Measurements from ENCODE around the gene C11orf68.
"Not testable (repeated sequence)": the region's sequence is repeated elsewhere in the genome, so short reads cannot be mapped to it uniquely, and the experiment has no call there.

C11orf68 gene

DNA sequence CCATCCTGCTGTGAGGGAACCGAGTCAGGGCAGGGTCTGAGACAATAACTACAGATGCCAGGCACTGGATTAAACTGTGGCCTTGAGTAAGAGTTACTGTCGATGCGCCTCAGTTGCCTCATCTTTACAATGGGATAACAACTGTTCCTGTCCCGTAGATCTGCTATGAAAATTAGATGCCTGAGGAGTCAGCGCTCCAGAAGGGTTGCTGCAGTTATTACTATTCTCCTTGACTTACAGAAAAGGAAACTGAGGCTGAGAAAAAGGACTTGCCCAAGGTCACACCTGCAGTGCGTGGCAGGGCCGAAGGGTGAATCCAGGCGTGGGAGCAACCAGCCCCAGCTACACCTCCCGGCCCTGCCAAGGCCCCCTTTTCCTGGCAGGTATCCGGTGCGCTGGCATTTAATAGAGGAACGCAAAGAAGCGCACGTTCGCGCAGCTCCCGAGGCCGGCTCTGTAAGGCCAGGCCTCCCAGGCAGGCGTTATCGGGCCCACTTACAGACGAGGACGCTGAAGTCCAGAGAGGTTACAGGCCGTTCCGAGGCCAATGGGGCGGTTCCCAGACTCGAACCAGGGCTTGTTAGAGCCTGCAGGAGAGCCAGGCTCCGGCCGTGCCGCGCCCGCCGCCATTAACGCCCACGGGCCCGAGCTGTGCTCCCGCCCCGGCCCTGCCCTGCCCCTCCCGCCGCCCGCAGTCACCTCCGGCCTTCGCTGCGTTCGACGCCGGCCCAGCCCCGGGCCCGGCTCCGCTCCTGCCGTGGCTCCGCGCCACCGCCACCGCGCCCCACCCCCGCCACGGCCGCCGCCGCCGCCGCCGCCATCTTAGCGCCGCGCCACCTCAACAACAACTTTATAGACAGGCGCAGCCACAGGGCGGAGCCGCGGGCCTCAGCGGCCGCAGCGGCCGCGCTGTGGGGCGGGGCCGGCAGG, at the start of gene C11orf68:
C11orf68 (minus strand) TSS at position 852 of the 930 bp plus-strand sequence; CDS start at position 821, 31 bp downstream.
- no peak for DNase-seq (ENCODE audit: low read depth in 2 of 2)

DNA sequence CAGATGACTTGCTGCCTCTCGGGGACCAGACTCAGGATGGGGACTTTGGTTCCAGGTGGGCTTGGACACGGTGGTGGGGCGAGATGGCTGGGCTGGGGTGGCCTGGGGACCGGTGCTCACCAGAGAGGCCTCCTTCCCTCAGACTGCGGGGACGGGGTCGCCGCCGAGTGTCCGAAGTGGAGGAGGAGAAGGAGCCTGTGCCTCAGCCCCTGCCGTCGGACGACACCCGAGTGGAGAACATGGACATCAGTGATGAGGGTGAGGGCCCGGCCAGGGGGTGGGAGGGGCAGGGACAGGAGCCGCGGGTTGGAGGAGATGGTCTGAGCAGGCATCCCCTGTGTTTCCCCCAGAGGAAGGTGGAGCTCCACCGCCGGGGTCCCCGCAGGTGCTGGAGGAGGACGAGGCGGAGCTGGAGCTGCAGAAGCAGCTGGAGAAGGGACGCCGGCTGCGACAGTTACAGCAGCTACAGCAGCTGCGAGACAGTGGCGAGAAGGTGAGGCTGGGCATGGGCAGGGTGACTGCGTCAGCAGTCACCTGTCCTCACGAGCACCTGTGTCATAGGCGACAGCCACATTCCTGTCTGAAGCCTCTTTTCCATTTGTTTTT, 48.6 kb upstream of the C11orf68 start:
- no peak for DNase-seq (ENCODE audit: low read depth in 2 of 2)

DNA sequence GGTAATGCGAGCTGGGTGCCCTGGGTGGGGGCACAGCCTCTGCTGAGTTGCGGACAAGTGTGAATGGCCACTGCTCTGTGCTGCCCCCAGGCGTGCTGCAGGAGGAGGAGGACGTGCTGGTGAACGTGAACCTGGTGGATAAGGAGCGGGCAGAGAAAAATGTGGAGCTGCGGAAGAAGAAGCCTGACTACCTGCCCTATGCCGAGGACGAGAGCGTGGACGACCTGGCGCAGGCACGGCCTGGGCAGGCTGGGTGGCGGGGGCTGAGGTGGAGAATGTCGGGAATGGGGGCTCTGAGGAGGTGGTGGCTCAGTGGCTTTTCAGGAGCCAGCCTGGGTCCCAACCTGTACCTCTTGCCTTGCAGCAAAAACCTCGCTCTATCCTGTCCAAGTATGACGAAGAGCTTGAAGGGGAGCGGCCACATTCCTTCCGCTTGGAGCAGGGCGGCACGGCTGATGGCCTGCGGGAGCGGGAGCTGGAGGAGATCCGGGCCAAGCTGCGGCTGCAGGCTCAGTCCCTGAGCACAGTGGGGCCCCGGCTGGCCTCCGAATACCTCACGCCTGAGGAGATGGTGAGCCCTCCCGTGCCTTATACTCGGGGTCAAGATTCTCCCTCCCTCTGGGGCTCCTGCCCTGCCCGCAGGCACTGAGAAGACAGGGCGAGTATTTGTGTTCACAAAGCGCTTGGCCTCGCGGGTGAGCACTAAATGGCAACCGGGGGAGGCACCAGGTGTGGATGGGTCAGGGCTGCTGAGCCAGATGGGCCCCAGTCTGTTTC, 47.3 kb upstream of the C11orf68 start:
- DNase-seq (ENCODE audit: low read depth in 2 of 2) = no peak

DNA sequence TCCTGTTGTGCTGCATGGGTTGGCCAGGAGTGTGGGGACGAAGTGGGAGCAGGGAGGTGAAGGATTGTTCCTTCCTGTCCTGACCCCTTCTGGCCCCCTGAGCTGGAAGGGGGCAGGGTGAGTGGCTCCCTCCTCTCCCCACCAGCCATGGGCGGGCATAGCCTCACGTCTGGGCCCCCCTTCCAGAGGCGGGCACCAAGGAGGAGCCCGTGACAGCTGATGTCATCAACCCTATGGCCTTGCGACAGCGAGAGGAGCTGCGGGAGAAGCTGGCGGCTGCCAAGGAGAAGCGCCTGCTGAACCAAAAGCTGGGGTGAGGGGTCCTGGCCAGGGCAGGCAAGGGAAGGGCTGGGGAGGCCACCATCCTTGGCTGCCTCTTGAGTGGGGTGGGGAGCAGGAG, 46.0 kb upstream of the C11orf68 start:
- no peak for DNase-seq (ENCODE audit: low read depth in 2 of 2)

DNA sequence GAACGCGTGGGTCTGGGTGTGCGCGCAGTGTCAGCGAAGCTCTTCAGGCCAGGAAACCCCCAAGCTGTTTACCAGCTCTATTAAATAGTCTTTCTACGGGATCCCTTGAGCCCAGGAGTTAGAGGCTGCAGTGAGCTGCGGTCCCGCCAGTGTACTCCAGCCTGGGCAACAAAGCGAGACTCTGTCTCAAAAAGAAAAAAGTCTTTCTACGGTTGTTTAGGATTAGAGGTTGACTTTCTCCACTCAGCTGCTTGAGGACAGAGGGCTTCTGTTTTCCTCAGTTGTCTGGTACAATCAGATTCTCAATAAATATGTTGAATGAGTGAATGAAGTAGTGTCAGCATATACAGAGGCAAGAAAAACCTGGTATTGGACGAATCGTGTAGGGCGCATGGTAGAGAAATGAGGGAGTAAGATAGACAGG, 43.3 kb upstream of the C11orf68 start:
- DNase-seq (ENCODE audit: low read depth in 2 of 2) = no peak

DNA sequence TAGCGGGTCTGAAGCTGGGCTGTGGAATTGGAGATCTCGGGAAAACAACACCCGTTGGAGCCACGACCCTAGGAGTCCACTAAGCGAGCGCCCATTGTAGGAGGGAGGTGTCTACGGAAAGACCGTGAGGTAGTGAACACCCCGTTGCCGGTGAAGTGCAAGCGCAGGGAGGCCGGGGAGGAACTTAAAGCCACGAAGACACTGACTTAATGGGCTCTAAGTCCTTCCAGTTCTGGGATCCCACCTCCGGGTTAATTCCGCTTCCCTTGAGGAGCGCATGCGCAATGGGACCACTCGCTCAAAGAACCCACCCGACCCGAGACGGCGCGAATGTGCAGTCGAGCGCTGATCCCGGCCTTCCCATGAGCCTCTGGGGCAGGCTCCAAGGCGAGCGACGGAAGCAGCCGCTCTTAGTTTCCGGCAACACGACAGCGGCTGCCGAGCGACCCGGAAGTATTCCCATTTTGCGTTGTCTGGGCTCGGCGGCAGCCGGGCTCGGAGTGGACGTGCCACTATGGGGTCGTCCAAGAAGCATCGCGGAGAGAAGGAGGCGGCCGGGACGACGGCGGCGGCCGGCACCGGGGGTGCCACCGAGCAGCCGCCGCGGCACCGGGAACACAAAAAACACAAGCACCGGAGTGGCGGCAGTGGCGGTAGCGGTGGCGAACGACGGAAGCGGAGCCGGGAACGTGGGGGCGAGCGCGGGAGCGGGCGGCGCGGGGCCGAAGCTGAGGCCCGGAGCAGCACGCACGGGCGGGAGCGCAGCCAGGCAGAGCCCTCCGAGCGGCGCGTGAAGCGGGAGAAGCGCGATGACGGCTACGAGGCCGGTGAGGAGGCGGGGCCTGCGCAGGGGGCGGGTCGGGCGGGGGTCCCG, 42.6 kb upstream of the C11orf68 start, which contains the start of gene SART1:
SART1 (plus strand) TSS at position 468 of the 874 bp plus-strand sequence; CDS start at position 515, 47 bp downstream.
- DNase-seq (ENCODE audit: low read depth in 2 of 2) = peak; percentile 93

DNA sequence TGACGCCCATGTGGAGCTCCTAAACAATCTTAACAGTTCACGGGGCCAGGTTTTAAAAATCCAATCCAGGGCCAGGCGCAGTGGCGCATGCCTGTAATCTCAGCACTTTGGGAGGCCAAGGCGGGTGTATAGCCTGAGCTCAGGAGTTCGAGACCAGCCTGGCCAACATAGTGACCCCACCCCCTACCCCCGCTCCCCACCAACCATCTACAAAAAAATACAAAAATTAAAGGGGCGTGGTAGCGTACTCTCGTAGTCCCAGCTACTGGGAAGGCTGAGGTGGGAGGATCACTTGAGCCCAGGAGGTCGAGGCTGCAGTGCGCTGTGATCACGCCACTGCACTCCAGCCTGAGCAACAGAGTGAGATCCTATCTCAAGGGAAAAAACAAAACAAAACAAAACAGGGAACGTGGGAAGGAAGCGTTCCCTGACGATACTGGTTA, 42.0 kb upstream of the C11orf68 start:
- DNase-seq (ENCODE audit: low read depth in 2 of 2) = no peak

DNA sequence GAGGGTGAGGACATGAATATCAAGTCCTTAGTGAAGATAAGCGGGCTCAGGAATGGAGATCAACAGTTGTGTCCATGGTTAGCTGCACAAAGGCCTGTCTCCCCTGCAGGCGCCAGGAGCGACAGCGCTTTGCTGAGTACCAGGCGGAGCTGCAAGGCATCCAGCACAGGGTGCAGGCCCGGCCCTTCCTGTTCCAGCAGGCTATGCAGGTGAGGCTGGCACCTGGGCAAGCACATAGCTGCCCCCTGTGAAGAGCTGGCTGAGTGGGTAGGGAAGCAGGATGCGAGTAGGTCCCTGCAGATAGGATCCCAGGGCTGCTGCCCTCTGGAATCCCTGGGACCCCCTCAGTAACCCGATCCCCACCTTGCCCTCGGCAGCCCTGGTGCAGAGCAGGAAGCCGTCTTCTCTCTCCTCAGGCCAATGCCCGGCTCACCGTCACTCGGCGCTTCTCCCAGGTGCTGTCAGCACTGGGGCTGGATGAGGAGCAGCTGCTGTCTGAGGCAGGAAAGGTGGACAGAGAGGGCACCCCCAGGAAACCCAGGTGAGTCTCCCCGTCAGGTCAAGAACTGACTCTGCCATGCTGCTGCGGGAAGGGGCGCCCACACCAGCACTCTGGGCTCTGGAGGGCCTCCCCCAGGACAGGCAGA, 40.0 kb upstream of the C11orf68 start:
- DNase-seq (ENCODE audit: low read depth in 2 of 2) = no peak

DNA sequence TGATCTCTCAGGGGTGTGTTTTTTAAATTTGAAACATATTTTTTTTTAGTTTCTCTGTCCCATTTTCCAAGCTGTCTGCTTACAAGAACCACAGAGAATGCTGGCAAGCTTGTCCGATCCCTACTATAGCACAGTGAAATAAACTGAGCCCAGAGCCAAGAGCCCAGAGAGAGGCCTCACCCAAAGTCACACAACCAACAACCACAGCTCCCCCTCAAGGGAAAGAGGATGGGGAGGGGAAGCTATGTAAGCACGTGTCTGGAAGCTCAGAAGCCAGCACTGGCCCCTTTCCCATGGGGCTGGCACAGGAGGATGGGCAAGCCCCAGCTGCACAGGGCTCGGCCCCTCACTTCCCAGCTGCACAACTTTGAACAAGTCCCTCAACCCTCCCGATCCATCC, 39.4 kb upstream of the C11orf68 start:
- no peak for DNase-seq (ENCODE audit: low read depth in 2 of 2)

DNA sequence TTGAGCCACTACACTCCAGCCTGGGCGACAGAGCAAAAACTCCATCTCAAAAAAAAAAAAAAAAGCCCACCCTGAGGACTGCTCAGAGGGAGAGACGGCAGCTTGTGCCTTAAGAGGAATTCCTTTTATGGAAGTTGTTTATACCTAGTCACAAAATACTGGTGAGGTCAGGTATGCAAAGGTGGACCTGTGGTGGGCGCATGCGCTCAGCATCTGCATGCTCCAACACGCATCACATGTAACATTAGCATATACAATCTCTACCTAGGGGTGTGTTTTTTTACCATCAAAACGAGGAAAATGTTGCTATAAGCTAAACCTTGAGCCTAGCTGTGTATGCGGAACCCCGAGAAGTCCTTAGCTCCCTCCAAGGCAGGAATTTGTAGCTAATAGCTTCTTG, 35.9 kb upstream of the C11orf68 start:
- DNase-seq (ENCODE audit: low read depth in 2 of 2) = no peak

DNA sequence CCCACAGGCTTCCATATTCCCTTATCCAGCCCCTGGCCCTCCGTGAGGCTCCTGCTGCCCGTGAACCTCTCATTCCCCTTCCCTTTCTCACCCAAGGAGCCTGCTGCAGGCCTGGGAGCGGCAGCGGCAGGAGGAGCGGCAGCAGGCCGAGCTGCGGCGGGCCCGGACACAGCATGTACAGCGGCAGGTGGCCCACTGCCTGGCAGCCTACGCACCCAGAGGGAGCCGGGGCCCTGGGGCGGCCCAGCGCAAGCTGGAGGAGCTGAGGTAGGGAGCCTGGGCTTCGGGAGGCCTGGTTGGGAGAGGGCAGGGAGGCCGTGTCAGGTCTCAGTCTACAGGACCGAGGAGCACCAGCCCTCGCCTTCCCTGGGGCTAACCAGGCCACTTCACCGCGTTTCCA, 34.6 kb upstream of the C11orf68 start:
- DNase-seq (ENCODE audit: low read depth in 2 of 2) = no peak

DNA sequence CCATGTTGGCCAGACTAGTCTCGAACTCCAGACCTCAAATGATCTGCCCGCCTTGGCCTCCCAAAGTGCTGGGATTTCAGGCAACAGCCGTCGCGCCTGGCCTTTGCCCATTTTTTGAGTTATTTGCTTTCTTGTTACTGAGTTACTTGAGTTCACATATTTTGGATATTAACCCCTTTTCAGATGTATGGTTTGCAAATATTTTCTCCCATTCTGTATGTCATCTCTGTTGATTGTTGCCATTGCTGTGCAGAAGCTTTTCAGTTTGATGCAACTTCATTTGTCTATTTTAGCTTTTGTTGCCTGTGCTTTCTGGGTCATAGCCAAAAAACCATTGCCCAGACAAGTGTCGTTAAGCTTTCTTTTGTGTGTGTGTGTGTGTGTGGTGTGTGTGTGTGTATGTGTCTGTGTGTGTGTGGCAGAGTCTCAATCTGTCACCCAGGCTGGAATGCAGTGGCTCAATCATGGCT, 33.2 kb upstream of the C11orf68 start:
- no peak for DNase-seq (ENCODE audit: low read depth in 2 of 2)

DNA sequence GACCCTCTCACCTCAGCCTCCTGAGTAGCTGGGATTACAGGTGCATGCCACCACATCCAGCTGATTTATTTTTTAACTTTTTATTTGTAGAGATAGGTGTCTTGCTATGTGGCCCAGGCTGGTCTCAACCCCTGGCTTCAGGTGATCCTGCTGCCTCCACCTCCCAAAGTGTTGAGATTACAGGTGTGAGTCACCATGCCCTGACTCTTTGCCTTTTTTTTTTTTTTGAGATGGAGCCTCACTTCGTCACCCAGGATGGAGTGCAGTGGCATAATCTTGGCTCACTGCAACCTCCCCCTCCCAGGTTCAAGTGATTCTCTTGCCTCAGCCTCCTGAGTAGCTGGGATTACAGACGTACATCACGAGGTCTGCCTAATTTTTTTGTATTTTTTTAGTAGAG, 32.8 kb upstream of the C11orf68 start:
- not testable (repeated sequence) for DNase-seq (ENCODE audit: low read depth in 2 of 2)

DNA sequence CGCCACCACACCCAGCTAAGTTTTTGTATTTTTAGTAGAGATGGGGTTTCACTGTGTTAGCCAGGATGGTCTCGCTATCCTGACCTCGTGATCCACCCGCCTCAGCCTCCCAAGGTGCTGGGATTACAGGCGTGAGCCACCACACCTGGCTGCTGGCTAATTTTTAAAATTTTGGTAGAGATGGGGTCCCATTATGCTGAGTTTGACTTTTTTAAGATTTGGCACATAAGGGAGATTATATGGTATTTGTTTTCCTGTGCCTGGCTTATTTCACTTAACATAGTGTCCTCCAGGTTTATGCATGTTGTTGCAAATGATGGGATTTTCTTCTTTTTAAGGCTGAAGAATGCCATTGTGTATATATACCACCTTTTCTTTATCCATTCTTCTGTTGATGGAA, 31.8 kb upstream of the C11orf68 start:
- DNase-seq (ENCODE audit: low read depth in 2 of 2) = not testable (repeated sequence)

DNA sequence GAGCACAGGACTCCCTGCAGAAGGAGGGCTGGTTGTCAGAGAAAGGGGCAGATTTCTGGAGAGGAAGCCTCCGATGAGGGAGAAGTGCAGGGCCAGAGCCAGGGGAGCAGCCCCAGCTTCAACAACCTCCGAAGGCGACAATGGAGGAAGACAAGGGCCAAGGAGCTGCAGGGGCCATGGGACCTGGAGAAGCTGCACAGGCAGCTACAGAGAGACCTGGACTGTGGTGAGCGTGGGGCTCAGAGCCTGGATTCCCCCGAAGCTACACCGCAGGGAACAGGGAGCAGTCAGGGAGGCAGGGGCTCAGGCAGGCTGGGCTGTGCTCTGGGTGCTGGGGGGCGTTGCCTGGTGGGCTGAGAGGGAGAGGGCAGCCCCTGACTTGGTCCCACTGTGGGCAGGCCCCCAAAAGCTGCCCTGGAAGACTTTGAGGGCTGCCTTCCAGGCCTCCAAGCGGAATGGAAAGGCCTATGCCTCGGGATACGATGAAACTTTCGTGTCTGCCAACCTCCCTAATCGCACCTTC, 28.8 kb upstream of the C11orf68 start:
- DNase-seq (ENCODE audit: low read depth in 2 of 2) = no peak

DNA sequence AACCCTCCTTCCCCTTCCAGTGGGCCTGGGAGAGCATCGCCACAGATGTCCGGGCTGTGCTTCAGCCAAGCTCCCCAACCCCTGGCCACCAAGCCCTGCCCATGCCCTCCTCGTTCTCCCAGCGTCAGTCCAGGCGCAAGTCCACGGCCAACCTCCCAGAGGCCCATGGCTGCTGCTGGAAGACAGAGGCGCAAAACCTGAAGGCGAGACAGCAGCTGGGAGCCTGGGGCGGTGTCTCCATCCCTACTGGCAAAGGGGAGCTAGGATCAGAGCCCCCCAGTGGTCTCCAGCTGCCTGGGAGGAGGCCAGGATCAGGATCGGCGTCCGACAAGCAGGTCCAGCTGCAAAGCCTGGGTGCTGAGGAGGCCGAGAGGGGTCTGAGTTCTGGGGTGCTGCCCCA, 28.3 kb upstream of the C11orf68 start:
- no peak for DNase-seq (ENCODE audit: low read depth in 2 of 2)

DNA sequence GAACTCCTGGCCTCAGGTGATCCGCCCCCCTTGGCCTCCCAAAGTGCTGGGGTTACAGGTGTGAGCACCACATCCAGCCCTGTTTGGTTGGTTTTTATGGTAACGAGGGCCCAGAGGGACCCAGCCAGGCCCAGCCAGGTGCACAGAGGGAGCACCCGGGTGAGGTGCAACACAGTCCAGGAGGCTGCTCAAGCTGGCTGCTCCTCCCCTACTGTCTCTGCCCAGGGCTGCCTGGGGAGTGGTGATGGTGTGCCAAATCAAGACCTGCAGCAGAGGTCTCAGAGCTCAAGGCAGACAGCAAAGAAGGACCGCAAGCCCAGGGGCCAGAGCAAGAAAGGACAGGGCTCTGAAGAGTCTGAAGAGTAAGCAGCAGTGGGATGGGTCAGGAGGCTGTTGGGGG, 27.8 kb upstream of the C11orf68 start:
- no peak for DNase-seq (ENCODE audit: low read depth in 2 of 2)

DNA sequence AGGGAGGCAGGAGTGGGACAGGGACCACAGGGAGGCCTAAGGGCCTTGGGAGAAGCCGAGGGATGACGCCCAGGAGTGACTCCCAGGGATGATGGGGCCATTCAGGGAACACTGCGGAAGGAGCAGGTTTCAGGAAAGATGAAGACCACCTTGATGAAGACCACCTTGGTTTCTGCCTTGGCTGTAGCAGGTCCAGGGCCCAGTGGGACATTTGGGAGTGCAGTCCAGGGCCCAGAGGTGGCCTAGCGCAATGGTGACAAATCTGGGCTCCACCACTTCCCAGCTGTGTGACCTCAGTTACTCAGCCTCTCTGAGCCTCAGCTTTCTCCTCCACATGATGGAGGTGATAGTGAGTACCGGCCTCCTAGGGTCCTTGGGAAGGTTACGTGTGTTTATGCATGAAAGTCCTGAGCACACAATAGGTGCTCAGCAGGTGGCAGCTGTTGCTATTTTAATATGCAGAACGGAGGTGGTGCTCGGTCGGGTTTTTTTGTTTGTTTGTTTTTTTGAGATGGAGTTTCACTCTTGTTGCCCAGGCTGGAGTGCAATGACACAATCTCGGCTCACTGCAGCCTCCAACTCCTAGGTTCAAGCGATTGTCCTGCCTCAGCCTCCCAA, 27.2 kb upstream of the C11orf68 start:
- no peak for DNase-seq (ENCODE audit: low read depth in 2 of 2)

DNA sequence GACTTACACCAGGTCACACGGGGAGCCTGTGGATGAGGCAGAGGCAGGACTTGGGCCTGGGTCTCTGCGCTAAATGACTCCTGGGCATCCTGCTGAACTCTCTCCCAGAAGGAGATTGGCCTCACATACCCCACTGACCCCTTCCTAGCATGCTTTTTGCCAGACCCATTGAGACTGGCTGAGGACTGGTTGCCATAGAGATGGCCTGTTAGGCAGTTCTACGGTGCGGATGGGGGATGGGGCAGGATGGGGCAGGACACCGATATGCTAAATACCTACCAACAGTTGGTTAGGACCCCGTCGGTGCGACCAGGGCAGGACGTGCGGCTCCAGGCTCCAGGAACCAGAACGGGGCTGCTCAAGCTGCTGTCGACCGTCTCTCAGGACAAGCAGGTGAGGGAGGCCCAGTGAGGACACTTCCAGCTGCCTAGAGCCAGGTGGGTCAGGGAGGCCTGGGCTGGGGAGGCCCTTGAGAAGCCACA, 26.6 kb upstream of the C11orf68 start, which contains the start of gene TSGA10IP:
TSGA10IP (plus strand) TSS at position 51 of the 482 bp plus-strand sequence; CDS start at position 247, 196 bp downstream.
- DNase-seq (ENCODE audit: low read depth in 2 of 2) = no peak
